Stimulated activated CD8-positive, alpha-beta memory T cell treated with anti-CD3 and anti-CD28 coated beads, Interleukin-2, amount 100 ng/mL, for 1 hour (primary cell): ENCODE results near the gene EFHC1.
"Not testable (repeated sequence)": the region's sequence is repeated elsewhere in the genome, so short reads cannot be mapped to it uniquely, and the experiment has no call there.

Experiments used
- DNase-seq, 2 donors: peaks; one replicate each; pipeline ENCODE4 v3.0.0-alpha.2; 2020; ENCODE audit warnings: low read depth in 2 of 2

The EFHC1 gene

DNA sequence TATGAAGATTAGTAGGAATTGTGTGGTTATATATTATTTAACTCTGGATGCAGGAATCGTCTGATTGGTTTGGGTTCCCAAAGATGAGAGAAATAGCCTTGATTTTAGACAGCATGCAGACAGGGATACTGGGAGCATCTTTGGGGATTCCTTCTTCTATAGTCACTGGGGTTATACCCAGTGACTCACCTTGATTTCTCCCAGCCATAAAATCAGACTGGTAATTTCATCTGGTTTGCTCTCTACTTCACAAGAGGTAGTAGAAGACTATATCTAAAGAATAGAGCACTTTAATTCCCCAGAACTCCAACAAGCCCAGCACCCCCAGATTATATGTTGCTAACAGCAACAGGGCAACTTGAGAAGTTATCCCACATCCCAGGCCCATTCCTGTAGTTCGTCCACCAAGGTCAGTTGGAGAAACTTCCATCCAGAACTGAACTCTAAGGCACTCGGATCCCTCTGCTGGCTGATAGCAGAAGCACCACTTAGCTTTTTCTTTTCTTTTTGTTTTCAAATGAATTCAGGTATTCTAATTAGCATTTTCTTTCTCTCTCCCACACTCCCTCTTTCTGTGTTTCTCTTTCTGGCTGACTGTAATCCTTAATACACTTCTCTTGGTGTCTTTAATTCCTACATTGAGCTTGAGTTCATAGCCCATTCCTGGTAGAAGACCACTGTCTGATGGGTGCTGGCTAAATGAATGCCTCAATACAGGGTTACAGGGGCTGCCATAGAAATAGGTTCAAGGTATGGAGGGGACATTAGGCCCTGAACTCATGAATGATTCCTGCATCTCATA is 20.4 kb upstream of the EFHC1 start:
- no peak for DNase-seq

DNA sequence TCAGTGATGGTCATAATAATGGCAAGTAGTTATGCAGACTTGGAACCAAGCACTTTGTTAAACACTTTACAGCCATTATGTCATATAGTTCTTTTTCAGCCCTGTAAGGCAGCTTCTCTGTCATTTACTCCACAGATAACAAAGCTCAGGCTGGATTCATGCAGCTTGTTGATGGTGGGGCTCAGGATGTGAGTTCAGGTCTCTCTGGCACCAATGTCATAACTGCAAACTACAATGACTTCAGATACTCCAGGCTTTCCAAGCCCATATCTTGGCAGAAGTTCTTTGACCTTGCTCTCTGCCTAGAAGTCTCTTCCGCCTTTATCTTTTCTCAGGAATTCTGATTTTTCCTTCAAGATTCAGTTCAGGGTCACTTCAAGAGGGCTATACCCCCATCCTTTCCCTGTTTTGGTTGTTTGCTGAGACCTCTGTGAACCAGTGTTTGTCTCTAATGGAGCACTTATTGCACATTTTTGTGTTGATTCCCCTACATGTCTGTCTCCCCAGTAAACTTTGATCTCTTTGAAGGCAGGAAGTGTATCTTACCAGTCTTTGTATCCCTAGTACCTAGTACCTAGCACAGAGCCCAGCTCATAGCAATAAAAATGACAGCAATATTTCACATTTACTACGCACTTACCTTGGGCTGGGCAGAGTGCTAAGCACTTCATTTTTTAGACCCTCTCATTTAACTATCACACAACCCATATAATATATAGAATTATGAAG is 19.7 kb upstream of the EFHC1 start:
- DNase-seq = no peak

- DNase-seq = no peak
Observed at GRCh38 chr6:52403086-52403485, 17.1 kb upstream of the EFHC1 start.

DNA sequence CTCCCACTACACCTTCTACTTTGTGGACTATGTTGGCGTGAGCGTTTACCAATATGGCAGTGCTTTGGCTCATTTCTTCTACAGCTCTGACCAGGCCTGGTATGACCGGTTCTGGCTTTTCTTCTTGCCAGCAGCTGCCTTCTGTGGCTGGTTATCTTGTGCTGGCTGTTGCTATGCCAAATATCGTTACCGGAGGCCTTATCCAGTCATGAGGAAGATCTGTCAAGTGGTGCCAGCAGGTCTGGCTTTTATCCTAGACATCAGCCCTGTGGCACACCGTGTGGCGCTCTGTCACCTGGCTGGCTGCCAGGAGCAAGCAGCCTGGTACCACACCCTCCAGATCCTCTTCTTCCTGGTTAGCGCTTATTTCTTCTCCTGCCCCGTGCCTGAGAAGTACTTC is 16.5 kb upstream of the EFHC1 start:
- DNase-seq = no peak

DNA sequence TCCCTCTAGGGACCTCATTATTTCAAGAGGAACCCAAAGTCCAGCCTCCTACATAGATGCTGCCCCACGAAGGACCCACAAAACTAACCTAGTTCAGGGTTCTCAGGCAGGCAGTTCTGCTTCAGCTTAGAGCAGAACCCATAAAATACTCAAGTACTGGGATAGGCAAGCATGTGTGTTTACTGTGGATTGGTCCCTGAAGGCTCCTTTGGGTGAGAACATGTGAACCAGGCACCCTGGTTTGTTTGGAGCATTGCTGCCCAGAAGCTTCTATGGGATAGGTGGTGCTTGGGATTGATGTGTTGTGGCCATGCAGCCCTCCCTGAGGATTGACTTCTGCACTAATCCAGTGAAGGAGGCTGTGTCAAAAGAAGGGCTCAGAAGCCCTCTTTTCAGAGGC is 14.9 kb upstream of the EFHC1 start:
- DNase-seq = no peak

DNA sequence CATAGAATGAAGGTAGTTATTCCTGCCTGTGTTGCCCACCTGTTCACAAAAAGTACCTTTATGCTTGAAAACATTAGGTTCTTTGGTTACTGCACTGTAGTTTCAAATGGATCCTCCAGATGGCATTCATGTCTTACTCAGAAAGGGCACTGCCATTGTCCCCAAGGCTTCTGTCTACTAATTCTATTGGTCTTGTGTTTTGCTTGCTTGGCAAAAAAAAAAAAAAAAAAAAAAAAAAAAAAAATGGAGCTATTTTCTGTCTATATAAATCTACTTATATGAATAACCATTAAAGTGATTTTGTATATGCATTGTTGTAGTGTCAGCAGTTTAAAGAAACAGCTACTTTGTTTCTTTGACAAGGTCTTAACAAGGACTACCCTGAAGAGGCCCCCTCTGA is 12.7 kb upstream of the EFHC1 start:
- no peak for DNase-seq

DNA sequence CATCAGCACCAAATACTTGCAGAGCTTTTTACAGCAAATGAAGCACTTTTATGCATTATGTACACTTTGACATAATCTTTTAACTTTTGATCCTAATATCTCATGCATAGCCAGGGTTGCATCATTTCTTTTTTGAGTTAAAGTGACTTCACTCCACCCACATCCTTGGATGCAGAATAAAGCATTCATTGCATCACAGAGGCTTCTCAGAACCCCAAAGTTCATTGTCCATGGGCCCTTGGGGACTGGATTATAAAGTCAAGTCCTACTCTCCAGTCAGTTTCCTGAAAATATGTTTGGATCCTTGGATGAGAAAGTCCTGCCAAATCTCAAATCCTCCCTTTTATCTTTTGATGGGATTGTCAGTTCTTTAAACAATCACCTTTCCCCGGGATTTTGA is 10.6 kb upstream of the EFHC1 start:
- DNase-seq = no peak

GRCh38 chr6:52410979-52411378 is 9.2 kb upstream of the EFHC1 start:
- no peak for DNase-seq

- no peak for DNase-seq
Observed at GRCh38 chr6:52411911-52412310, 8.2 kb upstream of the EFHC1 start.

DNA sequence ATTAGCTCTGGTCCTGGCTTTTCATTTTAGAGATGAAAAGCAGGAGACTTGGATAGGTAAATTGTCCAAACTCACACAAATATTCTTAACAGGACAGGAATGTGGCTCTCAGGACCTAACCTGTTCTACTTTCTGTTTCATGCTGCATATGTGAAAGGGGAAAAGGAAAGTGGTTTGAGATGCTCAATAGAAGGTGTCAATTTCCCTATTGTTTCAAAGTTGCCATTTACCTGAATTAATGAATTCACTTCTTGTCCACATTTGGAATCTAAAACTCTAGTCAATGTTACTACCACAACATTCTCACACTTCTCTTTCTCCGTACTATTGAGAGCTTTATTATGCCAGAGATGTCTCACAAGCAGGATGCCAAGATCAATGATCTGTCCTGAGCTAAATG is 4.8 kb upstream of the EFHC1 start:
- no peak for DNase-seq

GRCh38 chr6:52415917-52416628 is 4.1 kb upstream of the EFHC1 start:
- no peak for DNase-seq

- no peak for DNase-seq
Observed at GRCh38 chr6:52416629-52417151, 3.5 kb upstream of the EFHC1 start.

DNA sequence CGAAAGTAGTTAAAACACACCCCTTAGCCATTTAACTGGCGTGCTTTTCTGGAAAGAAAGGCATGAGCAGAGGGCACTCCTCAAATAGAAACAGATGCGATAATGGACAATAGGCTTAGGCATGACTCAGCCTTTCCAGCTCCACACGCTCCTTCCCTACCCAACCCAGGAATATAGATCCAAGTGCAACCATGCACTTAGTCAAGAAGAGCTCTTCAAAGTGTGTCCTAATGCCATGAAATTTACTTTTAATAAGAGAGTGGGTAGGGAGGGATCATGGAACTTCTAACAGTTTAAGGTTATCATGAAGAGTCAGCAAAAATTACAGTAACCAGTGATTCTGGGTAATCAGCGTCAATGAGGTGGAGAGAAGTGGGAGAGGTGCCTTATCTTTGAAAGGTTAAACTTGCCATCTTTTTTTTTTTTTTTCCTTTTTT is 2.4 kb upstream of the EFHC1 start:
- DNase-seq = no peak

DNA sequence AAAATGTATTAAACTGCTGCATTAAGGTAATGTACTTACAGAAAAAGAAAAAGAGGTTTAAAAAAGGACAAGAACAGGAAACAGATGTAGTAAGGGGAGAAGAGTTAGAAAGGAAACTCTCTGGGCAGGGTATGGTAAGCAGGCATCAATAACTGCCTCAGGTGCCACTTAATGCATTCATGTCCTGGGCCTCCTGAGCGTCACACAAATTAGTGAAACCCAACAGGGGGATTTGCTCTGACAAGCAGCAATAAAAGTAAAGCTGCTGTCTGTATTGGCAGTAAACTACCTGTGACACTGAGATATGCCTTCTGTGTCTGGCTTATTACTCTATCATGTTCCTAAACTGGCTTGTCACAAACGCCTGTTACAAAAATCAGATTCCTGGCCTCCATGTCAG is 1.5 kb upstream of the EFHC1 start:
- DNase-seq = no peak

DNA sequence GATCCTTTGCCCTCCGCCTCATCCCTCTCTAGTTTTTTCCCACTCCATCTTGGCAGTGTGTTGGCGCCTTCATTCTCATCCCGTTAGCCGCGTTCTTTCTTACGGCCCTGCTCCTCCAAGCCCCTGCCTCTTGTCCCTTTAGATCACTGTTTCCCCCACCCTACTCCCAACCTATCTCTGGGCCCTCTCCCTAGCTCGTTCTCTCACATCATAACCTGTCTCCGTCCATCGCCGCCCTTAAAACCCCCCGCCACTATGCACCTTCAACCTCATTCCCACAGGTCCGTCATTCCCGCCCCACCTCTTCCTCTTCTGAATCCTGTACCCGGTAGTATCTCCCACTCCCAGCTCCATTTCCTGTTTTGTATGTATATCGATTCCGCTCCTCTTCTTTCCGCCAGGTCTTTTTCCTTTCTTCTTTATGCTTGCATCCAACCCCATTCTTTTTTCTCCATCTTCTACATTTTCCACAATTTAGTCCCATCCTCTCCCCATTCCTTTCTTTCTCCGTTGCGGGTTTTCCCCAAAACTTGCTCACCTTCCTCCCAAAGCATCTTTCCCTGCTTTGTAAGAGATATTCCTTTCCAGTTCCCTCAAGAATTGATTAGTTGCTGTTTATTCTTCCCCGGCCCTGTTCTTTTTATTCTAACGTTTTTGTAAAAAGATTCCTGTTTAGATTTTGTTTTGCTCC is 671 bp downstream of the EFHC1 start:
- DNase-seq = no peak

DNA sequence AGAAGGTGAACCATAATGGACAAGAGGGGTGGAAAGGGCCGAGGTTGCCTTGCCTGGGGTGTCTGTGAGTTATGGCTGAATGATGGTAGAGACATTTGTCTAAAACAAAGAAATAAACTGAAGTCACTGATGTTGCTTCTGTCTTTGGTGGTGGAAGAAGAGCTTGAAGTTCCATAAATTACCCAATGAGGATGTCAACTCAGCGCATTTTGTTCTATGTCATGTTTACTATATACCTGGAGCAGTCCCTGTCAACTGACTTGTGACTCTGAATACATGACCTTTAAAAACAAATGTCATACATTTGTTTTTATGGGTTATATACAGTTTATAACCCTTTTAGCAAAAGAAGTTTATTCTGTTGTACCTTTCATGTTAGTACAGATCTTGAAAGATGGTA is 2.0 kb downstream of the EFHC1 start:
- no peak for DNase-seq

DNA sequence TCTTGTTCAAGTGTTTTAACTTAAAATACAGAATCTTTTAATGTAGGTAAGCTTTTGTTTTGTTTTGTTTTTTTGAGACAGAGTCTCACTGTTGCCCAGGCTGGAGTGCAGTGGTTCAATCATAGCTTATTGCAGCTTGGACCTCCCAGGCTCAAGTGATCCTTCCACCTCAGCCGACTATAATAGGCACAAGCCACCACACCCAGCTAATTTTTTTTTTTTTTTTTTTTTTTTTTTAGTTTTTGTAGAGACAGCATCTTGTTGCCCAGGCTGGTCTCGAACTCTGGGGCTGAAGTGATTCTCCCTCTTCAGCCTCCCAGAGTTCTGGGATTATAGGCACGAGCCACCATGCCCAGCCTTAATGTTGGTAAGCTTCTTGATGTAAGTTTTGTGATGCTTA is 3.3 kb downstream of the EFHC1 start:
- DNase-seq = no peak

- DNase-seq = no peak
Observed at GRCh38 chr6:52423971-52424381, 3.8 kb downstream of the EFHC1 start.

- no peak for DNase-seq
Observed at GRCh38 chr6:52424513-52424912, 4.4 kb downstream of the EFHC1 start.

- no peak for DNase-seq
Observed at GRCh38 chr6:52426667-52427066, 6.5 kb downstream of the EFHC1 start.

DNA sequence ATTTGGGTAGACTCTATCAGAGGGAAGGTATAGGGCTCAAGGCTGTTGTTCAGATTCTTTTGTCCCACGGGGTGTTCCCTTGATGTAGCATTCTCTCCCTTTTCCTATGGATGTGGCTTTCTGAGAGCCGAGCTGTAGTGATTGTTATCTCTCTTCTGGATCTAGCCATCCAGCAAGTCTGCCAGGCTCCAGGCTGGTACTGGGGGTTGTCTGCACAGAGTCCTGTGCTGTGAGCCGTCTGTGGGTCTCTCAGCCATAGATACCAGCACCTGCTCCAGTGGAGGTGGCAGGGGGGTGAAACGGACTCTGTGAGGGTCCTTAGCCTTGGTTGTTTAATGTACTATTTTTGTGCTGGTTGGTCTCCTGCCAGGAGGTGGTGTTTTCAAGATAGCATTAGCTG is 13.2 kb downstream of the EFHC1 start:
- DNase-seq = not testable (repeated sequence)

DNA sequence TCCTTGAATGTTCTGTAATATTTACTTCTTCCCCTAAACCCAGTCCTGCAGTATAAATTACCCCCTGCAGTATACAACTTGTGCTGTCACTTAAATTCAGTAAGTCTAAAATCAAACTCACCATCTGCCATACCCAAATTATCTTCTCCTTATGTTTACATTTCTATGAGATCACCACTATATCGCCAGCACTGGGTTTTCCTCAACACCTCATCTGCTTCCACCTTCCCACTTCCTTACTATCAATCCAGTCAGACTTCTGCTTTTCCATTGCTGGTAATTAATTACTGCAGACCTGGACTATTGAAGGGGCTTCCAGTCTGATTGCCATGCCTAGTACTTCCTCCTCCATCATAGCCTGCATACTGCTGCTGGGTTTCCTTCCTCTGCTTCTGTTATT is 15.2 kb downstream of the EFHC1 start:
- no peak for DNase-seq
